ENCODE data around the gene CCT8L2.
"Not testable (repeated sequence)": the region's sequence is repeated elsewhere in the genome, so short reads cannot be mapped to it uniquely, and the experiment has no call there.

DNA sequence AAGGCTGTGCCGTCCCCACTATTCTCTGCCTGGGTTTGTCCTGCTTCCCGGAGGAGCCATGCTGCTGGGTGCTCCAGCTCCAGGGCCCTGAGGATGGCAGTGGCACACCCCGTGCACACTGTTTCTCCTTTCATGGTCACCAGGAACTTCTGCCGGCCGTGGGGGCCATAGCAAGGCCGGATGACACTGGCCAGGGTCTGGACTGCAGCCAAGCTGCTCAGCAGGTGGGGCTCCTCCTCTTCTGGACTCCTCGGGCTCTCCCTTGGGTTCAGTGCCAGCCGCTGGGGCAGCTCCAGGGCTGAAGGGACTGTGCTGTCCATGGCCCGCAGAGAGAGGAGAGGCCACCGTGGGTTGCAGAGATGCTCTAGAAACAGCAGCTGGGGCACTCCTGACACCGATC lies 379 bp downstream of the CCT8L2 start:
- TF ChIP-seq EZH2phosphoT487 (conservative IDR thresholded peaks at IDR 0.05; ENCODE audit: low read length), result not testable (repeated sequence)
- TF ChIP-seq, protein P1, sequence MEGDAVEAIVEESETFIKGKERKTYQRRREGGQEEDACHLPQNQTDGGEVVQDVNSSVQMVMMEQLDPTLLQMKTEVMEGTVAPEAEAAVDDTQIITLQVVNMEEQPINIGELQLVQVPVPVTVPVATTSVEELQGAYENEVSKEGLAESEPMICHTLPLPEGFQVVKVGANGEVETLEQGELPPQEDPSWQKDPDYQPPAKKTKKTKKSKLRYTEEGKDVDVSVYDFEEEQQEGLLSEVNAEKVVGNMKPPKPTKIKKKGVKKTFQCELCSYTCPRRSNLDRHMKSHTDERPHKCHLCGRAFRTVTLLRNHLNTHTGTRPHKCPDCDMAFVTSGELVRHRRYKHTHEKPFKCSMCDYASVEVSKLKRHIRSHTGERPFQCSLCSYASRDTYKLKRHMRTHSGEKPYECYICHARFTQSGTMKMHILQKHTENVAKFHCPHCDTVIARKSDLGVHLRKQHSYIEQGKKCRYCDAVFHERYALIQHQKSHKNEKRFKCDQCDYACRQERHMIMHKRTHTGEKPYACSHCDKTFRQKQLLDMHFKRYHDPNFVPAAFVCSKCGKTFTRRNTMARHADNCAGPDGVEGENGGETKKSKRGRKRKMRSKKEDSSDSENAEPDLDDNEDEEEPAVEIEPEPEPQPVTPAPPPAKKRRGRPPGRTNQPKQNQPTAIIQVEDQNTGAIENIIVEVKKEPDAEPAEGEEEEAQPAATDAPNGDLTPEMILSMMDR (IDR thresholded peaks at IDR 0.05; ENCODE audit: insufficient read depth, low read length, poor library complexity, severe bottlenecking), result not testable (repeated sequence)
